NCI-H2171 treated with DMSO at 0.1 percent for 48 hours (cell line): ENCODE results near the gene CNTN5.

ENCODE experiments used
- DNase-seq: peaks from one replicate; lab custom pipeline; 2025; lab: John Stamatoyannopoulos, UW

CNTN5 gene

DNA sequence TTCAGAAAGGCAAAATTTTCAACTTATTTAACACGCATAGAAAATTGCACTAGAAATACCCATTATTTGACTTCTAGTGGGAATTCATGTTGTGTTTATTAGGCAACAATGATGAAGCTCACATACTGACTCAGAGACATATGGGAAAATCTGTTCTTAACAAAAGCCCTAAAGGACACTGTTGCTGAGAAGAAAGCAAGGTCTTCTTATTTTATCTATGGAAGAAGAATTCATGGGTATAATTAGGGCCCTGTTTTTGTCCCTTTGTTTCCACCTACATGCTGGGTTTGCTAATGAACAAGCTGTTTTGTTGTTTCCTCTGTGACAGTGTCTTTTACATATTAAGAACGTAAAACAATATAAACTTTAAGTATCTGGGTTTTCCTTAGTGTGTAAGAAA is 1059.6 kb downstream of the CNTN5 start:
- DNase-seq: no peak

DNA sequence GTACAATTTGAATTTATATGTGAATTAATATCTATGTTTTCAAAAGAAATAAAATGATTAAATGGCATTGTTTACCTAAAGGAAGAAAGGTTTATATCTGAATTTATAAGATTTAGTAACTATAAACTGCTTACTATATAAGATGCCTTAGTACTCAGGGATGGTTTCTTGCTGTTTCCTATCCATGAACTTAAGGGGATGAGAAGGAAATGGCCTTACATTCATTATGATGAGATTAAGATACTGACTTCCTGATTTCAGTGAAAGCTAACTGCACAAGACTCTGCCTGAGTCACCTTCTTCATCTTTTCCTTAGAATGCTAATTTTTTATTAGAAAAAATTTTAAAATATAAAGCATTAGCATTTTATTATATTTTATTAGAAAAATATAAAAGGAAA is 1060.1 kb downstream of the CNTN5 start:
- no peak for DNase-seq

DNA sequence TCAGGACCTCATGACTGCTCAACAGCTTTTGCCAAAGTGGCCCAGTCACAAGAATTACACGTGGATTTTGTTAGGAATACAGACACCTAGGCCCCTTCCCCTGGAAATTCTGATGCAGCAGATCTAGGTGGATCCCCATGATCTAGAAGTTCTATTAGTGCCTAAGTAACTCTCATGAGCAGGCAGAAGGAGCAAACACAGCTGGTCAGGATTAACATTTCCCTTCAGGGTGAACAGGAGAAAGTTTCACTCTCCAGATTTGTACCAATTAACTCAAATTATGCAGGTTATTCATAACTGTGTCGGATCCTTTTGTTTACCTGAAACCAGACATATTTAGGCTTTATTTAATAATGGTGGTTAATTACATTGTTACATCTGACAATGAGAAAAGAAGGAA is 1072.9 kb downstream of the CNTN5 start:
- DNase-seq: no peak

DNA sequence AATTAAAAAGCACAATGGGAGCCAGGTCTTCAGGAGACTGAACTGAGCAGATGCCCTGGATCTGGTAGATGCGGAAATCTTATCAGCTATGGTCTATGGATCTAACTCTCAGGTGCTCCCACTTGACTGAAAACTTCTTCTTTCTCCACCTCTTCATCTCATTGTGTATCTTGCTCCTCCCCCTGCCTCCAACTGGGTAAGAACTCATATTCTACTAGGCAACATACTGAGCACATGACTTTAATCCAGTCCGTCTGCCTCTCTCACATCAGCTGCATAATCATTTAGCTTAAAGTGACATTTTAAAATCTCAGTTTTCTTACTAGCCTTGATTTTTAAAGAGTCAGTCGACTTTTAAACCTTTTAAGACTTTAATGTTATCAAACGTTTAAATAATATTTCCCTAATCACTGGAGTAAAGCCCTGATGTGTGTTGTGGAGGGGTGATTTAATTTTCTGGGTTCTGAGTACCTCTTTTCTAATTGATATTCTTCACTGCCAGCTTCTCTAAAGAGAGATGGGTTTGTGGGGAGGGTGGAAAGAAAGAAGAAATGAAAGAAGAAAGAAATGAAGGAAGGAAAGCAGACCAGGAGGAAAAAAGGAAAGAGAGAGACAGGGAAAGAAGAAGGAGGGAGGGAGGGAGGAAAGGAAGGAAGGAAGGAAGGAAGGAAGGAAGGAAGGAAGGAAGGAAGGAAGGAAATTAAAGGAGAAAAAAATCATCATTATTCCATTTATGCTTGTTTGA is 1073.5 kb downstream of the CNTN5 start:
- DNase-seq: no peak

DNA sequence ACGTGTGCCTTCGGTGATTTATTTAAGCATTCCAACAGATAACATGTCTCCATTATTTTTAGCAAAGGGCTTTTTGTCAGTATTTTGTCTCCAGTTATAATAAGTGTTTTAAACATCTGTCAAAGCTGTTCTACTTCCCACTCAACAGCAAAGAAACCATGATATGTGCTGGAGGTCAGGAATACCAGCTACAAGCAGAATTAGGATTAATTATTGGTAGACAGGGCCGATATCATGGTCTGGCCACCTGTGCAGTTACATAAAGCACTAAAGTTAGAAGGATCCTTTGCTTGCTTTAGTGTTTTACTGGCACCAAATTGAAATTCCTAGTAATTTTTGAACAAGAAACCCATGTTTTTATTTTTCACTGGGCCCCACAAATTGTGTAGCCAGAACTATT is 1075.1 kb downstream of the CNTN5 start:
- no peak for DNase-seq

DNA sequence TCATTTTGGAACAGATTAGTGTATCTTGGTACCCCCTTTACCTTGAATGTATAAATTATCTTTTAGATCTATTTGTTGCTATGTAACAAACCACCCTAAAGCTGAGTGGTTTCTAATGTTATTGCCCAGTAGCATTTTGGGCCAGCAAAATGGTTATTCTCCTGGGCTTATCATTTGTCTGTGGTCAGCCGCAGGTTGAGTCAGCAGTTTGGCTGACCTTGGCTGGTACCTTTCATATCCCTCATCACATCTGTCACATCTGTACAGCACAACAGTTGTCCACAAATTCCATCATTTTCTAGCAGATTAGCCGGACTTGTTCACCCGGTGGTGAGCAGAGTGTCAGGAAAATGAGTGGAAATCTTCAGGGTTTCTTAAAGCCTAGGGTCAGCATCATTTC is 1077.8 kb downstream of the CNTN5 start:
- DNase-seq: no peak

DNA sequence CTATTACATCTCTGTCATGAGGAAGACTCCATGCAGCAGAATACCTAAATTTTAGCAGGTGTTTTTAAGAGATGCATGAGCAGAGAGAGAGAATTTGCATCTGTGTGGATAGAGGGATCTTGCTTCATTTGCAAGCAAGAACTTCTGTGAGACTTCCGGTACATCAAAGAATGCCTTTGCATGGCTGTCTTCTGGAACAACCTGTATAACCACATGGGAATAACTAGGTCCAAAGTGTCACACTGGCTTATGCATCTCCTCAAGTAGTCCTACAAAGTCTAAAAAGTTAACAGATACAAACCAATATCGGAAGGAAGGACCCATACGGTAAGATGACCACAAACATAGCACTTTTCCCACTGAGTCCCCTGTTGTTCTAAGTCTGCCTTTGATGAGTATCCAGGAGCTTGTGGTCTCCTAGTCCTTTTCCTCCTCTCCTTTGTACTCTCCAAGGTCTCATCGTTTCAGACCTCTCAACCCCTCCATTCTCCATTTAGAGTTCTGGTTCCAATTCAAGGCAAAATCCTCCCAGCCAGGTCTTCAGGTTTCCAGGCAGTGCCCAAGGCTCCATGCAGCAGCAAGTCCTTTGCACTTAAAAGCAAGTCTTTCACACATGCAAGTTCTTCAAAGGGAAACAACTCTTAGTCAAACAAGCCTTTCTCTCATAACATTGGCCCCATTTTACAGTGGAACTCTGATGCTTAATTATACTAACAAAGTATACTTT is 1084.7 kb downstream of the CNTN5 start:
- DNase-seq: peak; percentile 33

DNA sequence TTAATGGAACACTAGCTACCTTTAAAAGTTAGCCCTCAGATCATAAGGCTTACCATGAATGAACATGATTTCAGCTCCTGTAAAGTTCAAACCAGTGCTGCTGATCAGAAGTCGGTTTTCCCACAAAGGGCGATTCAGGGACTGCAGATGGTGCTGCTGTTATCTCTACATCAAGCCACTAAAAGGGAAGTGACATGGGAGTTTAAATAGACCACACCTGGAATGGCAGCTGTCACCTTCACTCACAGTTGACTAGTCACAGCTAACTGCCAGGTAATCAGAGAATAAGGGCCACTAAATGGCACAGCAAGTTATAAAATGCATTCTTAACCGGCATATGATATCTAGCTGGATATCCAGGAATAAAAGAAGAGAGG is 1085.2 kb downstream of the CNTN5 start:
- peak; percentile 98 for DNase-seq

DNA sequence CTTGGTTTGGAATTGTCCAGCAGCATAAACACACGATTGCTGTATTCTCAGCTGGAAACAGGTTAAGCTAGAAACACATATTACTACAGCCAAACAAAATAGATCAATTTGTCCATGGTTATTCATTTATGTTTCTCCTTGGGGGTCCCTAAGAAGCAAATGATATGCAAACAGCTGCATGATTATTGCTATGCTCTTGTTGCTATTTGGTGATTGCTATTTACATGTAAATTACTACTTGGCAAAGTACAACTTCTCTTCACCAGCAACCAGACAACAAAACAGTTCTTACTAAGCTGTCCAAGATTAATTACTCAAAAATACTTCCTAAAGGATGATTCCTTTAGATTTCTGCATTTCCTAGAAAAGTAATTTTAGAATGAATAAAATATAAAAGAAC is 1098.4 kb downstream of the CNTN5 start:
- no peak for DNase-seq

DNA sequence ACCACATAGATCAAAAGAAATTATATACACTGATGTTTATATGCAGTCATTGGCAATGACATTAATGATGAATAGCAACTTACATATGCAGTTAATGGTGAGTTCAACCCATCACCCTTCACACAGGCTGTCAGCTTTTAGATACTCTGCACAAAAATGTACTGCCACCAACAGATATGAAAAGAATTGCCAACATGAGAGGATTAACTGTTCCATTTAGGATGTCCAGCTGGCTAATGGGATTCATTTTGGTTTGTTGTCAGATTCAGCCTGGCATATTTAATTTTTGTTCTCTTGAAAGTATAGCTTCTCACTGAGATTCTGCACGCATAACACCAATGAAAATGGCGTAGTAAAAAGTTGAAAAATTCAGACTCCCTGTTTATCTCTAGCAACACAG is 1112.4 kb downstream of the CNTN5 start:
- DNase-seq: no peak

DNA sequence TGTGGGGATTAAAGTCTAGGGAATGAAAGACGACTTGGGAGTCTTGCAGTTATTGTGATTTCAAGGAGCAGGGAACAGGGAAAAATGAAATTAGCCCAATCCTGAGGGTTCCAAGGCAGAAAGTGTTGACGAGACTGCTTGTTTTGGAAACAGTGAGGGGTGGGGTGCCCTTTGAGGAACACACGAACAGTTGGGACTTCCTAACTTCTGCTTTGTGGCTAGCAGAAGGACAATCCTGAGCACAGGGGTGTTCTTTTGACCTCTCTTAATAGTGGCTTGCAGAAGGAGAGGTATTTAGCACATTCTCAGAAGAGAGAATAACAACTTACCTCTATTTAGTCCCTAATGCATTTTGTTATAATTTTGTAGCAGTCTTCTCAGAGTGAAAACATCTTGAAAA is 1120.5 kb downstream of the CNTN5 start:
- DNase-seq: no peak

DNA sequence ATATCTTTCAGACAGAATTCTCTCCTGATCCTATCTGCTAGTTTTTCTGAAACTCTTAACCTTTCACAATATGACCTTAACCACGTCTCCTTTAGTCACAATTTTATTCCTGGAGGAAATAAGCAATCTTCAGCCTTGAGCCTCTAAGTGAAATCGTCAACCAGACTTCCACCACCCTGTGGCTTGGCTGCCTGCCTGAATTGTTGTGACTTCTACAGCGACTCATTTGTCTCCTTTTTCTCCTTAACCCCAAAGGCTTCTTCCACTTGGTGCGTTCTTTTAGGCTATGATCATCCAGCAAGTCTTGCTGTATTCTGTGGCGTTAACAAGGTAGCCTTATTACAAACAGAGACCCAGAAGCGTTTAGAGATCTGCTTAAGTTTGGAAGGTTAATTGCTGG is 1131.2 kb downstream of the CNTN5 start:
- DNase-seq: no peak

DNA sequence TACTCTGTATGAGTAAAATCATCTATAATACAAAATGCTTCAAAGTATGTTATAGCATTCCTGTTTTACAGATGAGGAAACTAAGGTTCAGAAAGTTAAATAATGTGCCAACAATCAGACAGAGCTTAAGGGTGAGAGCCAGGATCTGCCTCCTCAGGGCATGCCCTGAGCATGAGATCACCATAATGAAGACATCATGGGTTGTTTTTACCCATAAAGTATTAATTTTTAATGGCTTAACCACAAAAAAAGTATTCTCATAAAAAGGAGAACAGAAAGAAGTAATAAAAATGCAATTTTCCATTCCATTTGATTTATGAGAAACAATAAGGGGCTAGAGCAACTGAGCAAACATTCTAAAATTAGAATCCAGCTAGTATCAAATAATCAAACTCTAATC is 1132.0 kb downstream of the CNTN5 start:
- DNase-seq: no peak

DNA sequence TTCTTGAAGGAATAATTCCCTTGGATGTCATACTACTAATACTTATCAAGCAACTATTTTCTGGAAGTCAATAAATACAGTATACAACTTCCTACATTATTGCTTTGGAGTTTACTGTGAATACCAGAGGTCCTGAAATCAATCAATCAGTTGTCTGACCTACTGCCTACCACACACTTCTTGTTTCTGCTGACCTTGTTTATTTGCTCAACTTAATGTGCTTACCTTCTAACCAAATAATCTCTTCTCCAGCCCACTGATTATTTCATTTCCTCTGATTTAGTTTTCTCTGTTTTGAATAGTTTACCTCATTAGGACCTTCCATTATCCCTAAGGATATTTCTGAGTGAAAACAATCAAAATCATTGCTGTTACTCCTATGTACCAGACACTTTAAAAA is 1142.7 kb downstream of the CNTN5 start:
- no peak for DNase-seq

DNA sequence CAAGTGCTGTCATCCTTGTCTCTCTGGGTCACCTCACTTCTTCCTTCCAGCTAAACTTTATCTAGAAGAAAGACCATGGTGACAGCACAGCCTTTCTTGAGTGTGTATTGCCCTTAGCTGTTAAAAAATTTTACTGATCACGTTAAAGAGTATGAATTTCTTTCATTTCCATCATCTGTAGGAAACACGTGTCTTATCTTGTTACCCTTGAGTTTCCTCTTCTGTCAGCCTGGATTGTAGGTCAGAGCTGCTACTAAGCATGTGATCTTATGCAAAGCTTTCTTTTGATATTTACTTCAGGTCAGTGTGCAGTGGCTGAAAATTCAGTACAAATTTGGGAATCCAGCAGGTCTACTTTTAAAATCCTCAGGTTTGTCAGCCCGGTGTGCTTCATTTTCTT is 1154.1 kb downstream of the CNTN5 start:
- DNase-seq: no peak

DNA sequence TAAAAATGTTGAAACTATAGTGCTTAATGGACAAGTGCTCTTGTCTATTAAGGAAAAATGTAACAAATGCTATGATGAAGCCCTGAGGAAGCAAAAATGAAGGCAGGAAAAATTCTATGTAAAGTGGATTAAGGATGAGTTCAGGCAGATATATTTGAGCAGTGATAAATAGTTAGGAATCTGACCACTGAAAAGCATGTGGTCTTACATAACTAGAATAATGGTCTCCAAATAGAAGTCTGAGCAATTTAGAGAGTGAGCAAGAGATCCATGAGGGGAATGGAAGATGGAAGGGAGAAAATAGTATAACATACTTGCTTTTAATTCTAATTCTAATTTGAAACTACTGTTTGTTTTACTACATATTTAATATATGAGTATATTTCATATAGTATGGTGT is 1155.7 kb downstream of the CNTN5 start:
- DNase-seq: no peak

DNA sequence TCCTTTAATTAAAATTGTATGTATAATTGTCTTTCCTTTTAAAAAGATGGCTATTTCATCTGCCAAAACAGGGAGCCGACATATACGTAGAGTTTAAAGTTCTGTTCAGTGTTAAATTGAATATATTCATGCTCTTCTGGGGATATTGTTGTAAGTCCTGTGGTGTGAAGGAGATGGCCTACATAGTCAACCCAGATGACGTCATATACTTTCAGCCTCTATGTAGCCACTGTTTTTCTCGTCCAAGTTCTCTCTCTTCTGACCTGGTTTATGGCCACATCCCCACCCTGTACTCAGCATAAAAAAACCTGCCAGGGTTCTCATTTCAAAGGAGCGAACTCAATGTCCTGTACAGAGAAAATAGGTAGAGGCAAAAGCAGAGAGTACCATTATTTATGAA is 1156.9 kb downstream of the CNTN5 start:
- DNase-seq: no peak

DNA sequence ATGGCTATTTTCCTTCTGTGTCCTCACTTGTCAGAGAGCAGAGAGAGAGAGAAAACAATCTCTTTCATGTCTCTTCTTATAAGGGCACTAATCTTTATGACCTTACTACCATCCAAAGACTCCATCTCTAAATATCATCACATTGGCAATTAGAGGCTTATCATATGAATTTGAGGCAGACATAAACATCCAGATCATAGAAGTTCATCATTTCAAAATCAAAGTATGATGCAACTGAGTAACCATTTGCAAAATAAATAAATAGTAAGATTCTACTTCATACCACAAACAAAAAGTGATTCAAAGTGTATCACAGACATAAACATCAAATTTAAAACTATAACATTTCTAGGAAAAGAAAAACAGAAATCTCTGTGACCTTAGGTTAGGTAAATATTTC is 1161.6 kb downstream of the CNTN5 start:
- no peak for DNase-seq

DNA sequence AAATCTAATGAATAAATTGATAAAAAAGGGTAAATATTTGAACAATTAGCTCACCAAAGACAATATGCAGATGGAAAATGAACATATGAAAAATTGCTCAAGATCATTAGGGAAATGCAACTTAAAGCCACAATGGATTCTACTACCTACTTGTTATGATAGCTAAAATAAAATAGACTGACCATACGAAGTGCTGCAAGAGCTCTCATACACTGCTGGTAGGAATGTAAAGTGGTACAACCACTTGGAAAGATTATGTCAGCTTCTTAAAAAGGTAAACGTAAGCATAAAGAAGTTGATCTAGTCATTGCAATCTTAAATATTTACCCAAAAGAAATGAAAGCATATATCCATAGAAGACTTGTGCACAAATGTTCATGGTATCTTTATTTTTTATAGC is 1162.2 kb downstream of the CNTN5 start:
- DNase-seq: no peak

DNA sequence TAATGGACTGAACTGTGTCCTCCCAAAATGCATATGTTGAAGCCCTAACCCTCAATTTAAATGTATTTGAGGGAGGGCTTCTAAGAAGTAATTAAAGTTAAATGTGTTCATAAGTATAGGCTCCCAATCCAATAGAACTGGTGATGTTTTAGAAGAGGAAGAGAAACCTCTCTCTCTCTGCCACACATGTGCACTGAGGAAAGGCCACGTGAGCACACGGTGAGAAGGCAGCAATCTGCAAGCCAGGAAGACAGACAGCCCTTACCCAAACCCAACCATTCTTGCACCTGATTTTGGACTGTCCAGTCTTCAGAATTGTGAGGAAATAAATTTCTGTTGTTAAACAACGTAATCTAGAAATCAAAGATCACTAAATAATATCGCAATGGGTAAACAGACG is 1164.8 kb downstream of the CNTN5 start:
- no peak for DNase-seq

DNA sequence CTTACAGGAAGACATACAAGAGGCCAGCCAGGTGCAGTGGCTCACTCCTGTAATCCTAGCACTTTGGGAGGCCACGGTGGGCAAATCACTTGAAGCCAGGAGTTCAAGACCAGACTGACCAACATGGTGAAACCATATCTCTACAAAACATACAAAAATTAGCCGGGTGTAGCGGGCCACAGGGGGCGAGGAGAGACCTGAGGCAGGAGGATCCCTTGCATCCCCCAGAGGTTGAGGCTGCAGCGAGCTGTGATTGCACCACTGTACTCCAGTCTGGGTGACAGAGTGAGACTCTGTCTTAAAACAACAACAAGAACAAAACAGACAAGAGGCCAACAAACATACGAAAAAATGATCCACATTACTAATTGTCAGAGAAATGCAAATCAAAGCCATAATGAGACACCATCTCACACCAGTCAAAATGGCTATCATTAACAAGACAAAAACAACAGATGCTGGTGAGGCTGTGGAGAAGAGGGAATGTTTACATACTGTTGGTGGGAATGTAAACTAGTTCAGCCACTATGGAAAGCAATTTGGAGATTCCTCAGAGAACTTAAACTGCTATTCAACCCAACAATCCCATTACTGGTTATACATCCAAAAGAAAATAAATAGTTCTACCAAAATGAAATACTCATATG is 1167.5 kb downstream of the CNTN5 start:
- no peak for DNase-seq

DNA sequence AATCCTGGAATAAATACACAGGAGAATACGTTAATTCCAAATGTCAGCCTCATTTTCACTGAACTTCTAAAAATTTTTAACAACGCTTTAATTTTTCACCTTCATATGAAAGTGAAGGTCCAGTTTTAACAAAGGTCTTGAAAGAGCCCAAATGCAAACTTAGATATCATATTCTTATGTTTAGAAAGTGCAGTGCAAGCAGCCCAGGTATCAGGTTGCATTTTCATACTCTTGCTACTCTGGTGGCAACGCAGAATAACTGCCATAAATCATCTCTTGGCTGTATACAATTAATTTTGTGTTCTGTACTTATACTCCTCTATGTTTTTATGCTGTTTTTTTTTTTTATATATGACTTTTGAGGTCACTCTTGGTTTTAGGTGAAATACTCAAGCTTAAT is 1169.6 kb downstream of the CNTN5 start:
- DNase-seq: peak; percentile 66

DNA sequence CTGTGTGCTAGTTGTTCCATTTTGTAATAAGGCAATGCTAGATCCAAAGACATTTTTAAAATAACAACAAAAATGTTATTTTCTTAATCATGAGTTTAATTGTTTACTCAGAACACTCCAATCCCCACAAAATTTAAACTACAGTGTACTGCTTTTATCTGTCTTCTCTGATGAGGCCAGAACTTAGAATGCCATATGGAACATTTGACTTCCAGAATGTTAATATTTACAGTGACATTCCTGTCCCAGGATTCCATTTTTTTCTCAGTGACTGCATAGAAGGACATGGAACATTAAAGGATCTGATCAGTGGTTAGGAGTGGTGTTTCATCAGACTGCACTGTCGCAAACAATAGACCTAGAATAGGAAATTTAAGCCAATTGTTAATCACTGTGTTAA is 1171.4 kb downstream of the CNTN5 start:
- DNase-seq: peak; percentile 22
